Measurements from ENCODE around the gene PPARG. TPM values are rescaled to one million over a fixed set of nuclear protein-coding genes. Genes with fewer than 3 reads are reported as not detected.
"Not testable (repeated sequence)": the region's sequence is repeated elsewhere in the genome, so short reads cannot be mapped to it uniquely, and the experiment has no call there.

PPARG gene
- total RNA-seq, 1 donor from 2014 or later = 28.5 TPM

DNA sequence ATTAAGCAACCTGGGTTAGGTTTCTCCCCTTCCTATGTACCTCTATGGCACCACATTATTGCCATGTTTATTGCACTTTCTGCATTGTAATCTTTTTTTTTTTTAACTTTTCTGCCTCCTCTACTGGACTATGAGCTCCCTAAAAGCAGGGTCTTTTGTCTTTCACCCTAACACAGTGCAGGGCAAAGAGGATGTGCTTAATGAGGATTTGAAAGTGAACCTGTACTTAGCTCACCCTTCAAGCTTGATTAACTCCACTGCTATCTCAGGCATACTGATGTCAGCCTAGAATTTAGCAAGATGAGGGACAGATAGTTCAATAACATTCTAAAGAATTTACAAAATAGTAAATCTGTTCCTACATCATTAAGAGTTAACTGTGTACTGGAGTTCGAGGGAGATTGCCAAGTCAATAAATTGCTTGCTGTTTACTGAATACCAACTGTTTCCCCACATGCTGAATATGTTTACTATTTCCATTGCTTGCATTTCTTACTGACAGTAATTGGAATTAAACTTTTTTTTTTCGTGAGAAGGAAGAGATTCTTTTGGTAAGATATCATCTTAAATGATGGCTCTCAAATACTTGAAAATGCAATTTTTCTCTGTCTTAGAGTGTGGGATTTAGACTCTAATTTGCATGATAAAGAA, 15.7 kb upstream of the PPARG start:
- TF ChIP-seq POLR2AphosphoS5 (IDR thresholded peaks at IDR 0.05; ENCODE audit: insufficient read depth in 1 of 2, low read depth in 1 of 2) (no peak), POLR2A (IDR thresholded peaks at IDR 0.05) (no peak)
- TF ChIP-seq, protein P1, sequence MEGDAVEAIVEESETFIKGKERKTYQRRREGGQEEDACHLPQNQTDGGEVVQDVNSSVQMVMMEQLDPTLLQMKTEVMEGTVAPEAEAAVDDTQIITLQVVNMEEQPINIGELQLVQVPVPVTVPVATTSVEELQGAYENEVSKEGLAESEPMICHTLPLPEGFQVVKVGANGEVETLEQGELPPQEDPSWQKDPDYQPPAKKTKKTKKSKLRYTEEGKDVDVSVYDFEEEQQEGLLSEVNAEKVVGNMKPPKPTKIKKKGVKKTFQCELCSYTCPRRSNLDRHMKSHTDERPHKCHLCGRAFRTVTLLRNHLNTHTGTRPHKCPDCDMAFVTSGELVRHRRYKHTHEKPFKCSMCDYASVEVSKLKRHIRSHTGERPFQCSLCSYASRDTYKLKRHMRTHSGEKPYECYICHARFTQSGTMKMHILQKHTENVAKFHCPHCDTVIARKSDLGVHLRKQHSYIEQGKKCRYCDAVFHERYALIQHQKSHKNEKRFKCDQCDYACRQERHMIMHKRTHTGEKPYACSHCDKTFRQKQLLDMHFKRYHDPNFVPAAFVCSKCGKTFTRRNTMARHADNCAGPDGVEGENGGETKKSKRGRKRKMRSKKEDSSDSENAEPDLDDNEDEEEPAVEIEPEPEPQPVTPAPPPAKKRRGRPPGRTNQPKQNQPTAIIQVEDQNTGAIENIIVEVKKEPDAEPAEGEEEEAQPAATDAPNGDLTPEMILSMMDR (IDR thresholded peaks at IDR 0.05) = no peak
- no peak for DNase-seq (ENCODE audit: extremely low spot score in 2 of 2)
- intact Hi-C loops (cut with DNase I) = no loop called here
- no peaks in the 10 kb centered on the region for H3K27me3 ChIP-seq
- no peak overlapping the region for H3K27ac ChIP-seq
- no peaks in the 10 kb centered on the region for H3K36me3 ChIP-seq
- no peaks in the 10 kb centered on the region for H3K4me1 ChIP-seq
- no peaks in the 10 kb centered on the region for H3K9me3 ChIP-seq
- no peak overlapping the region for H3K4me3 ChIP-seq

DNA sequence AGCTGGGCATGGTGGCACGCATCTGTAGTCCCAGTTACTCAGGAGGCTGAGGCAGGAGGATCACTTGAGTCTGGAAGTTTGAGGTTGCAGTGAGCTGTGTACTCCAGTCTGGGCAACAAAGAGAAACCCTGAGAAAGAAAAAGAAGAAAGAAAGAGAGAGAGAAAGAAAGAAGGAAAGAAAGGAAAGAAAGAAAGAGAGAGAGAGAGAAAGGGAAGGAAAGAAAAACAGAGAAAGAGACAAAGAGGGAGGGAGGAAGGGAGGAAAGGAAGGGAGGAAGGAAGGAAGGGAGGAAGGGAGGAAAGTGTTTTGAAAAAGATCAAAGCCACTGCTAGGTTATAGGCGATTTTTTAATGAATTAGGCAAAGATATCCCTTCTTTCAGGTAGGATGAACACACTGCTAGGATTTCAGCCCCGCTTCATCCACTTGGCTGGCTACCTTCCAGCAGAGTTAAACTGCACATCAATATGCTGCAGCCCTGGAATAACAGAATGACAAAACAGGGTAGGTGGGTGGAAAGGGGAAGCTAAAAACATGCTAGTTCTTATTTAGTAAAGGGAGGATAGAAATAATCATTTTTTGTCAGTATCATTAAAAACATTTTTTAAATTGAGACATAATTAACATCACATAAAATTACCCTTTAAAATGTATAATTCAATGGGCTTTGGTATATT, 12.8 kb upstream of the PPARG start:
- intact Hi-C loops (cut with DNase I) = no loop called here

DNA sequence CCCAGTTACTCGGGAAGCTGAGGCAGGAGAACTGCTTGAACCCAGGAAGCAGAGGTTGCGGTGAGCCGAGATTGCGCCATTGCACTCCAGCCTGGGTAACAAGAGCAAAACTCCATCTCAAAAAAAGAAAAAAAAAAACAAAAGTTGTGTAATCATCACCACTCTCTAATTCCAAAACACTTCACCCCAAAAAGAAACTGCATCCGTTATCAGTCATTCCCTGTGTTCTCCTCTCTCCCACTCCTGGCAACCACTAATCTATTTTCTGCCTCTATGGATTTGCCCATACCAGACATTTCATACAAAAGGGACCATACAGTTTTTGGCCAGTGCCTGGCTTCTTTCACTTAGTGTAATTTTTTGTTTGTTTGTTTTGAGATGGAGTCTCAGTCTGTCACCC, 12.0 kb upstream of the PPARG start:
- H3K36me3 ChIP-seq; H3K9me3 ChIP-seq; H3K4me1 ChIP-seq; H3K27me3 ChIP-seq; intact Hi-C loops (cut with DNase I); H3K4me3 ChIP-seq; H3K27ac ChIP-seq; DNase-seq (ENCODE audit: extremely low spot score in 2 of 2): not testable (repeated sequence)

More for the DNA sequence above, 12.8 kb upstream of the PPARG start:
- H3K36me3 ChIP-seq = no peaks in the 10 kb centered on the region
- H3K4me3 ChIP-seq = no peak overlapping the region
- H3K27ac ChIP-seq = no peak overlapping the region
- TF ChIP-seq, protein P1 (IDR thresholded peaks at IDR 0.05) = no peak
- TF ChIP-seq POLR2A (IDR thresholded peaks at IDR 0.05) = no peak
- TF ChIP-seq POLR2AphosphoS5 (IDR thresholded peaks at IDR 0.05; ENCODE audit: insufficient read depth in 1 of 2, low read depth in 1 of 2) = no peak
- DNase-seq (ENCODE audit: extremely low spot score in 2 of 2) = no peak
- H3K4me1 ChIP-seq = no peaks in the 10 kb centered on the region
- H3K27me3 ChIP-seq = no peaks in the 10 kb centered on the region
- no peaks in the 10 kb centered on the region for H3K9me3 ChIP-seq

DNA sequence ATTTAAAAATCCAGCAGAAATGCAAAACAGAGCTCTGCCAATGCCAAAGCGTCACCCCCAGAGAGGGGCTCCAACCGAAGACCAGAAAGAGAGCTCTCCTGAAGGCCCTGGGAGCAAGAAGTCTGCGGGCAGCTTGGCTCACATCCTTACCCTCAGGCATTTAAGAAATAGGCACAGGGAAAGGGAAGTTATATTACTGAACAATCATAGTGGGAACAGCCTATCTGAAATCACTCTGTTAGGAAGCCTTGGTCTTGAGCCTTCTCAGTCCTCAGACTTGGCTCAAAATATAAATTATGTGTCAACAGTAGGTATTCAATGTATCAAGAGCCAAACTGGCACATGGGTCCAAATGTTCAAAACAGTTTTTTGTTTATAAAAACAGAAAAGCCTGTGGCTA, 10.3 kb upstream of the PPARG start:
- H3K36me3 ChIP-seq = no peaks in the 10 kb centered on the region
- H3K27ac ChIP-seq = no peak overlapping the region
- no peaks in the 10 kb centered on the region for H3K27me3 ChIP-seq
- TF ChIP-seq POLR2A (IDR thresholded peaks at IDR 0.05) = no peak
- TF ChIP-seq POLR2AphosphoS5 (IDR thresholded peaks at IDR 0.05; ENCODE audit: insufficient read depth in 1 of 2, low read depth in 1 of 2) = no peak
- TF ChIP-seq, protein P1 (IDR thresholded peaks at IDR 0.05) = no peak
- intact Hi-C loops (cut with DNase I) = no loop called here
- no peaks in the 10 kb centered on the region for H3K4me1 ChIP-seq
- no peak for DNase-seq (ENCODE audit: extremely low spot score in 2 of 2)
- no peaks in the 10 kb centered on the region for H3K9me3 ChIP-seq
- H3K4me3 ChIP-seq = no peak overlapping the region

DNA sequence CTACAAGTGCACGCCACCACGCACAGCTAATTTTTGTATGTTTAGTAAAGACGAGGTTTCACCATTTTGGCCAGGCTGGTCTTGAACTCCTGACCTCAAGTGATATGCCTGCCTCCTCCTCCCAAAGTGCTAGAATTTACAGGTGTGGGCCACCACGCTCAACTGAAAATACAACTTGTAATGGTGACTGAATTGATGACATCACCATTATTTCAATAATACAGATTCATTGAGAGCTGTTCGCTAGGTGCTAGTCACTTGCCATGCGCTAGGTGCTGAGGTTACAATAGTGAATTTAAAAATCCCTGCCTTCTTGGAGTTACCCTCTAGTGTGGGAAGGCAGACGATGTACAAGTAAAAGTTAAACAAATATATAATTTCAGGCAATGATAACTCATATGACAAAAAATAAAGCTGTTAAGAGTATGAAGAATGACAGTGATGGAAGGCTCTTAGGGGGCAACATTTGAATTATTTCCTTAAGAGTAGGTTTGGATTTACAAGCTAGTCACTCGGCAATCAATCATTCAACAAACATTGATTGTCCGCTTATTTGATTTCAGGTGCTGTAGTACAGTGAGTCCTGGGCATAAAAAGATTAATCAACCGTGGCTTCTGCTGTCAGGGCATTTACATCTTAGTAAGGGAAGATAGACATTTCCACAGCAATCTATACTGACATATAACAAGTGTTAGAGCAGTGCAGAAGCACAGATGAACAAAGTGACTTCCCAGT, 9.1 kb upstream of the PPARG start:
- intact Hi-C loops (cut with DNase I) = no loop called here
- H3K9me3 ChIP-seq = no peaks in the 10 kb centered on the region
- no peak for DNase-seq (ENCODE audit: extremely low spot score in 2 of 2)
- H3K4me3 ChIP-seq = no peak overlapping the region
- no peaks in the 10 kb centered on the region for H3K36me3 ChIP-seq
- H3K4me1 ChIP-seq = no peaks in the 10 kb centered on the region
- no peak overlapping the region for H3K27ac ChIP-seq
- no peaks in the 10 kb centered on the region for H3K27me3 ChIP-seq
- TF ChIP-seq, protein P1 (IDR thresholded peaks at IDR 0.05) = no peak
- no peak for TF ChIP-seq POLR2A (IDR thresholded peaks at IDR 0.05)
- no peak for TF ChIP-seq POLR2AphosphoS5 (IDR thresholded peaks at IDR 0.05; ENCODE audit: insufficient read depth in 1 of 2, low read depth in 1 of 2)

Data from vagina (tissue), 2 donors.